WTC11 (cell line): ENCODE results near the gene DNMT3A. TPM values are rescaled to one million over a fixed set of nuclear protein-coding genes. Genes with fewer than 3 reads are reported as not detected.
A peak's percentile ranks its signal among the peaks of the same experiment; 100 is the strongest.

Experiments
- ATF1 ChIP-seq: sonication (generic); formaldehyde crosslinking; IDR thresholded peaks from 2 replicates; pipeline ENCODE4 v1.8.1; 2023; ENCODE audit warnings: mild to moderate bottlenecking, moderate library complexity, missing genetic modification reagents
- ATF6 ChIP-seq: sonication (generic); formaldehyde crosslinking; IDR thresholded peaks from 2 replicates; pipeline ENCODE4 v1.8.1; 2023; ENCODE audit warnings: mild to moderate bottlenecking, missing genetic modification reagents
- CREB1 ChIP-seq: sonication (generic); formaldehyde crosslinking; IDR thresholded peaks from 2 replicates; pipeline ENCODE4 v1.8.0; 2023; ENCODE audit warnings: mild to moderate bottlenecking, missing genetic modification reagents
- CREM ChIP-seq: sonication (generic); formaldehyde crosslinking; IDR thresholded peaks from 2 replicates; pipeline ENCODE4 v1.8.1; 2022; ENCODE audit warnings: mild to moderate bottlenecking, missing genetic modification reagents, moderate library complexity
- E2F1 ChIP-seq: sonication (generic); formaldehyde crosslinking; IDR thresholded peaks from 2 replicates; pipeline ENCODE4 v1.8.0; 2022; ENCODE audit warnings: mild to moderate bottlenecking, missing genetic modification reagents
- E2F5 ChIP-seq: sonication (generic); formaldehyde crosslinking; IDR thresholded peaks from 2 replicates; pipeline ENCODE4 v1.8.1; 2022; ENCODE audit warnings: mild to moderate bottlenecking, moderate library complexity, missing genetic modification reagents
- EMX1 ChIP-seq: fragments of 250-450 bp; sonication (Bioruptor Pico); IDR thresholded peaks from 2 replicates; pipeline ENCODE4 v1.8.0; 2021; ENCODE audit warnings: mild to moderate bottlenecking
- ESRRA ChIP-seq: sonication (generic); formaldehyde crosslinking; IDR thresholded peaks from 2 replicates; pipeline ENCODE4 v1.8.1; 2022; ENCODE audit warnings: mild to moderate bottlenecking, missing genetic modification reagents, borderline replicate concordance
- GRHL2 ChIP-seq: fragments of 250-450 bp; sonication (Bioruptor Pico); IDR thresholded peaks from 2 replicates; pipeline ENCODE4 v1.8.0; 2022; ENCODE audit warnings: mild to moderate bottlenecking, moderate library complexity; ENCODE audit not compliant: insufficient replicate concordance, severe bottlenecking
- IRF2 ChIP-seq: sonication (generic); formaldehyde crosslinking; IDR thresholded peaks from 2 replicates; pipeline ENCODE4 v1.8.0; 2022; ENCODE audit warnings: low read depth, missing genetic modification reagents, borderline replicate concordance
- KAT7 ChIP-seq: sonication (generic); formaldehyde crosslinking; IDR thresholded peaks from 2 replicates; pipeline ENCODE4 v1.8.1; 2023; ENCODE audit warnings: missing genetic modification reagents, mild to moderate bottlenecking, borderline replicate concordance
- MAX ChIP-seq: sonication (generic); formaldehyde crosslinking; IDR thresholded peaks from 2 replicates; pipeline ENCODE4 v1.8.0; 2022; ENCODE audit warnings: mild to moderate bottlenecking, missing genetic modification reagents
- MXD4 ChIP-seq: fragments of 250-450 bp; sonication (Bioruptor Pico); IDR thresholded peaks from 2 replicates; pipeline ENCODE4 v1.8.0; 2021; ENCODE audit warnings: mild to moderate bottlenecking, moderate library complexity, borderline replicate concordance
- NFATC4 ChIP-seq: fragments of 250-450 bp; sonication (Bioruptor Pico); IDR thresholded peaks from 2 replicates; pipeline ENCODE4 v1.9.0; 2021; ENCODE audit warnings: mild to moderate bottlenecking
- NR1H2 ChIP-seq: sonication (generic); formaldehyde crosslinking; IDR thresholded peaks from 2 replicates; pipeline ENCODE4 v1.9.0; 2021; ENCODE audit warnings: mild to moderate bottlenecking, moderate library complexity, missing genetic modification reagents
- NR3C1 ChIP-seq: sonication (generic); formaldehyde crosslinking; conservative IDR thresholded peaks from 2 replicates; pipeline ENCODE4 v1.8.1; 2023; ENCODE audit warnings: low read depth, mild to moderate bottlenecking, missing genetic modification reagents
- PRRX2 ChIP-seq: fragments of 250-450 bp; sonication (Bioruptor Pico); IDR thresholded peaks from 2 replicates; pipeline ENCODE4 v1.8.0; 2021; ENCODE audit warnings: mild to moderate bottlenecking
- RELA ChIP-seq: sonication (generic); formaldehyde crosslinking; IDR thresholded peaks from 2 replicates; pipeline ENCODE4 v1.8.1; 2022; ENCODE audit warnings: missing genetic modification reagents, mild to moderate bottlenecking, borderline replicate concordance
- TEAD1 ChIP-seq: sonication (generic); formaldehyde crosslinking; IDR thresholded peaks from 2 replicates; pipeline ENCODE4 v1.8.0; 2022; ENCODE audit warnings: mild to moderate bottlenecking, missing genetic modification reagents
- USF2 ChIP-seq: sonication (generic); formaldehyde crosslinking; IDR thresholded peaks from 2 replicates; pipeline ENCODE4 v1.8.1; 2023; ENCODE audit warnings: mild to moderate bottlenecking, missing genetic modification reagents, moderate library complexity
- ZBTB21 ChIP-seq: sonication (generic); formaldehyde crosslinking; IDR thresholded peaks from 2 replicates; pipeline ENCODE4 v1.8.1; 2023; ENCODE audit warnings: mild to moderate bottlenecking, missing genetic modification reagents, borderline replicate concordance
- ZNF281 ChIP-seq: sonication (generic); formaldehyde crosslinking; IDR thresholded peaks from 2 replicates; pipeline ENCODE4 v1.8.0; 2023; ENCODE audit warnings: mild to moderate bottlenecking, missing genetic modification reagents
- ZNF396 ChIP-seq: fragments of 250-450 bp; sonication (Bioruptor Pico); IDR thresholded peaks from 2 replicates; pipeline ENCODE4 v1.8.0; 2021; ENCODE audit warnings: mild to moderate bottlenecking, moderate library complexity, borderline replicate concordance
- ZNF423 ChIP-seq: fragments of 250-450 bp; sonication (Bioruptor Pico); IDR thresholded peaks from 2 replicates; pipeline ENCODE4 v2.1.2; 2022; ENCODE audit warnings: mild to moderate bottlenecking, moderate library complexity
- ZNF532 ChIP-seq: fragments of 250-450 bp; sonication (Bioruptor Pico); IDR thresholded peaks from 2 replicates; pipeline ENCODE4 v1.9.0; 2021; ENCODE audit warnings: mild to moderate bottlenecking, borderline replicate concordance
- ZNF671 ChIP-seq: fragments of 250-450 bp; sonication (Bioruptor Pico); IDR thresholded peaks from 2 replicates; pipeline ENCODE4 v1.8.0; 2021; ENCODE audit warnings: mild to moderate bottlenecking
- total RNA-seq: library from RNA; stranded (reverse); gene quantifications from 3 replicates; pipeline ENCODE4 v1.2.3, GENCODE V29; 2021

DNMT3A gene
- total RNA-seq, 1 experiment from 2014 or later = 154 TPM

- TF ChIP-seq ZNF532 (CRISPR knock-in tag) = no peak
- TF ChIP-seq ATF1 (CRISPR knock-in tag) = no peak
- peak; percentile 27; the same call in 1 of the 2 replicates for TF ChIP-seq ZNF423 (CRISPR knock-in tag)
- peak; percentile 82; the same call in 1 of the 2 replicates for TF ChIP-seq E2F1
- 0 out of 2 replicates have a peak, but pooled peaks have one; percentile 44 for TF ChIP-seq ZNF281
- TF ChIP-seq ZNF396 = peak; percentile 34; the same call in 1 of the 2 replicates
- no peak for TF ChIP-seq ATF6
- peak; percentile 74; the same call in 1 of the 2 replicates for TF ChIP-seq EMX1
- 0 out of 2 replicates have a peak, but pooled peaks have one; percentile 34 for TF ChIP-seq CREM (CRISPR knock-in tag)
- no peak for TF ChIP-seq NR3C1
- no peak for TF ChIP-seq ESRRA (CRISPR knock-in tag)
- TF ChIP-seq E2F5 (CRISPR knock-in tag) = 0 out of 2 replicates have a peak, but pooled peaks have one; percentile 66
- TF ChIP-seq MXD4 = no peak
- peak; percentile 68 for TF ChIP-seq TEAD1
- TF ChIP-seq ZBTB21 (CRISPR knock-in tag) = peak; percentile 79; the same call in 1 of the 2 replicates
- no peak for TF ChIP-seq GRHL2 (CRISPR knock-in tag)
- TF ChIP-seq USF2 (CRISPR knock-in tag) = no peak
- no peak for TF ChIP-seq RELA
- peak; percentile 77; the same call in 1 of the 2 replicates for TF ChIP-seq PRRX2 (CRISPR knock-in tag)
- TF ChIP-seq KAT7 (CRISPR knock-in tag) = no peak
- 0 out of 2 replicates have a peak, but pooled peaks have one; percentile 32 for TF ChIP-seq ZNF671 (CRISPR knock-in tag)
- no peak for TF ChIP-seq CREB1
- peak; percentile 70; the same call in 1 of the 2 replicates for TF ChIP-seq IRF2 (CRISPR knock-in tag)
- no peak for TF ChIP-seq NR1H2 (CRISPR knock-in tag)
- TF ChIP-seq MAX (CRISPR knock-in tag) = peak; percentile 71
- TF ChIP-seq NFATC4 (CRISPR knock-in tag) = no peak; the same call in 1 of the 2 replicates
These were observed 854 bp upstream of the DNMT3A start (continued) for GRCh38 chr2:25342372-25343186.
